GM21447 (cell line): ENCODE data around the gene CD40.

Experiments
- ATAC-seq: cut with Tn5 transposase; IDR thresholded peaks from one replicate; pipeline ENCODE4 v1.9.1; 2021; ENCODE audit not compliant: unreplicated experiment

Gene CD40

GRCh38 chr20:46117704-46118467 lies at the start of gene CD40:
Gene CD40 (plus strand): TSS chr20:46118314. CDS start chr20:46118344, 30 bp downstream.
- ATAC-seq = peak; percentile 65

- no peak for ATAC-seq
Observed at GRCh38 chr20:46070215-46070900, 47.8 kb upstream of the CD40 start.

GRCh38 chr20:46071573-46071972 lies 46.5 kb upstream of the CD40 start:
- ATAC-seq = no peak

GRCh38 chr20:46073024-46073423 lies 45.1 kb upstream of the CD40 start:
- ATAC-seq = no peak

- ATAC-seq = no peak
Observed at GRCh38 chr20:46073443-46073842, 44.7 kb upstream of the CD40 start.

- no peak for ATAC-seq
Observed at GRCh38 chr20:46074006-46074405, 44.1 kb upstream of the CD40 start.

- no peak for ATAC-seq
Observed at GRCh38 chr20:46076806-46077205, 41.3 kb upstream of the CD40 start.

GRCh38 chr20:46077642-46078305 lies 40.3 kb upstream of the CD40 start:
- ATAC-seq = no peak

GRCh38 chr20:46078954-46079353 lies 39.2 kb upstream of the CD40 start:
- ATAC-seq = no peak

- ATAC-seq = no peak
Observed at GRCh38 chr20:46081074-46081473, 37.0 kb upstream of the CD40 start.

- no peak for ATAC-seq
Observed at GRCh38 chr20:46083101-46083500, 35.0 kb upstream of the CD40 start.

GRCh38 chr20:46083531-46084061 lies 34.5 kb upstream of the CD40 start:
- no peak for ATAC-seq

GRCh38 chr20:46084805-46085178 lies 33.3 kb upstream of the CD40 start:
- no peak for ATAC-seq

GRCh38 chr20:46085179-46085851 lies 32.8 kb upstream of the CD40 start:
- ATAC-seq = no peak

- no peak for ATAC-seq
Observed at GRCh38 chr20:46087161-46087560, 31.0 kb upstream of the CD40 start.

GRCh38 chr20:46088409-46089166 lies 29.5 kb upstream of the CD40 start:
- no peak for ATAC-seq

GRCh38 chr20:46089167-46089416 lies 29.0 kb upstream of the CD40 start:
- ATAC-seq = peak; percentile 23

GRCh38 chr20:46089417-46090388 lies 28.4 kb upstream of the CD40 start, which contains the start of gene NCOA5:
Gene NCOA5 (minus strand): TSS chr20:46089962. CDS start chr20:46079424, 10,538 bp downstream.
- ATAC-seq = peak; percentile 72
